ENCODE measurements around the gene GATC.

- peak; percentile 78 for TF ChIP-seq POLR2AphosphoS5 (IDR thresholded peaks at IDR 0.05; ENCODE audit: low read depth, low read length)
- TF ChIP-seq POLR2A (IDR thresholded peaks at IDR 0.05; ENCODE audit: low read depth, low read length) = peak; percentile 82; the same call in 1 of the 2 replicates
Measured at GRCh38 chr12:120437735-120438494, 8.3 kb upstream of the GATC start, which contains the start of gene COX6A1.
